CD4-positive, alpha-beta T cell treated with Interleukin-2 at 100 ng/mL for 4 hours (primary cell): ENCODE data around the gene HIVEP3.

Source experiments
- DNase-seq: peaks from one replicate; pipeline ENCODE4 v3.0.0-alpha.2; 2020; ENCODE audit warnings: low spot score

Gene HIVEP3

DNA sequence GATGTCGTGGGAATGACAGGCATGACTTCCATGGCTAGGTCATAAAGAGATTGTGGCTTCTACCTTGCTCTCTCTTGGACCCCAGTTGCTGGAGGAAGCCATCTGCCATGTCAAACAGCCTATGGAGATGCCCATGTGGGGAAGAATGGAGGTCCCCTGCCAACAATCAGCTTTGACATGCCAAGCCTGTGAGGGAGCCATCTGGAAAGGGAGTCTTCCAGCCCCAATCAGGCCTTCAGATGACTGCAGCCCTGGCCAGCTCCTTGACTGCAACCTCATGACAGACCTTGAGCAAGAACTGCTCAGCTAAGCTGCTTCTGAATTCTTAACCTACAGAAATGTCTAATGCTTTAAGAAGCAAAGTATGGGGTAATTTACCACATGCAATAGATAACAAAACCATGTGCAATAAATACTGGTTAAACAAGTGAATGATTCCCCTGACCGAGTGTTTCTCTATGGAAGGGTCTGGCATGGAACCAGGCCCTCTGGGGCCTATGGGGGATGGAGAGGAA is 187.1 kb downstream of the HIVEP3 start:
- no peak for DNase-seq

DNA sequence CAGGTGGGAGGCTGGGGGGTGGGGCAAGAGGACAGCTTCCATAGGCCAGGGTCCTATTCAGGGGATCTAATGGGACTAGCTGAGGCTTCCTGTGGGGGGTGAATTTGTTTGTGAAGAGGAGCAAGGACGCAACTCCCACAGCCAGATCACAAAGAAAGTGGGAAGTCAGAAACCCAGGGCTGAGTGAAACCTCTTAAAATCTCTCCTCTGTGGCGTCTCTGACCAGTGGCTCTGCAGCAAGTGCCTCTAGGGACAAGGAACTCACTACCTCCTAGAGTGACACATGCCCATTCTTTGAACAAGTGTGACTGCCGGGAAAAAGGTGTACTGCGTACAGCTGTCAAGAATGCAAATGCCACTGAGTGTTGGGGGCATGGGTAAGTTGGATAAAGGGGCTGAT is 187.9 kb downstream of the HIVEP3 start:
- DNase-seq = no peak

DNA sequence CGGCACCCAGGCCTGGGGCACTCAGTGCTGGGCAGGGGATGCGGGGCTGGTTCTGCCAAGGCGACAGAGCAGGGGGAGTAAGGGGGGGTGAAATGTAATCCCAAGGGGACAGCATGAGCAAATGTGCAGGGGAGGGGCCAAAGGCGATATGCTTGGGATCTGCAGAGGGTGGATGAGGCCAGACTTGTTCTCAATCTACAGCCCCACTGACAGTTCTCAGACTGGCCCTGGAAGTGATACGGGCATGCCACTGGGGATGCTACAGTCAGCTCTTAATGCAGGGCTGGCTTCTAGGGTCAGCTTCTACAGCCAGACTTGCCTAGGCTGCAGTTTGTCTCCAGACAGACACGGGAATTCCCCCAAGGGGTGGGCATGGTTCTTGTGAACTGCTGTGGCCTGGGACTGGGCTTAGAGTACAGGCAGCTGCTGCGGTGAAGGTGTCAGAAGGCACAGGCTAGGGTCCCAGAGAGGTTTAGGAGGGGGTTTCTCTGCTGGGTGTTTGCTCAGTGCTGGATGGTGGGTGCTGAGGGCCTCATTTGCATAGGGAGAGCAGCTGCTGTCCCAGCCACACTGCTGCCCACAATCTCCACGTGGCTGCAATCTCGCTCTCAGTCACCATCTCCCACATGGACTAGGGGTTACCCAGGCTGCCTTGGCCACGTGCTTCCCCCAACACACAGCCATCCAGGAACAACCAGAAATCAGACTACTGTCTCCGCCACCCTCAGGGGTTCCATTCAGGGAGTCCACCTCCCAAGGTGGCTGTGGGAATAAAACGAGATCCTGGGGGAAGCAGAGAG is 190.1 kb downstream of the HIVEP3 start:
- peak; percentile 59 for DNase-seq

DNA sequence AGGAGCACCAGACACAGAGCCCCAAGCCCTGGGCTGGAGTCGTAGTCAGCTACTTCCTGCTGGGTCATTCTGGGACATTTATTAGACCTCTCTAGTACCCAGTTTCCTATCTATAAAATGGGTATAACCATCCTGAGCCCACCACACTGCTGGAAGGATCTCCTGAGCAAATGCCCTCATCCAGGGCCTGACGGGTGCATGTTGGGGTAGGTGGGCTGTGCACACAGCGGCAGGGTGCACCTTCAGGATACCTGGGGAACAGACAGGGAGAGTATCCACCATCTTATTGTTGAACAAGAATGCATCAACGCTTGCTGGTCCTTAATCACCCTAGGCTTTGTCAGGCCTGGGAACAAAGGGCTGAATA is 191.0 kb downstream of the HIVEP3 start:
- DNase-seq = no peak

DNA sequence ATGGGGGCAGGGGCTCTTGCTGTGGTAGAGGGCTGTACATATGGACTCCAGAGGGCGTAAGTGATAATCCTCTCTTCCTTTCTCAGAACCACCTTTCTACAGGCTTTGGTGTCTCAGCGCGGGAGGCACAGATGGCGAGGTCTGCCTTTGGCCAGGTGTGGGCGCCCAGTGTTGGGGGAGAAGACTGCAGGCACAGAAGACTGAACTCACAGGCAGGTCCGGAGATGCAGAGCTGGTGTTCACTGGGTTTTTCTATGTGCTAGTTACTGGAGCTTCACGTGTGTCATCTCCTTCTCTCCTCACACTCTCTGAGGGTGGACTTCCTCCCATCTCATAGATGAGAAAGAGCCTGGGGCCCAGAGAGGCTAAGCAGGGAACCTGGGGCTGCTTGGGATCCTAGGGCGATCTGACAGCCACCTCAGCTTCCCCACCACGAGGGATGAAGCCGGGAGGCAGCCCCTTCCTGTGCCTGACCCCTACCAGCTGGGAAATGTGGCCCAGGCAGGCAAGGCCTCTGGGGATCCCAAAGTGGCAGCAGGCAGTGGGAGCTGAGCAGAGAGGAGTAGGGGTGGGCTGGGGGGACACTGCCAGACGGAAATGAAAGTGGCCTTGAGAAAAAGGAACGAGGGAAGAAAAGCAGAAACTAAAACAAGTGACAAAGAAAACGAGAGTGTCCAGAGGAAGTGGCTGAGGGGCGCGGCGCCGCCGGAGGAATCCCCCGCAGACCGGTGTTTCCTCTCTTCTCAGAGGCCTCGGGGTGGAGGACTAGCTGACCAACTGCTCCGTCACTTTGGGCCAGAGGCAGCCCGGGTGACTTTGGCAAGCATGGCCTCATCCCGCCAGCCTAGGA is 191.6 kb downstream of the HIVEP3 start:
- DNase-seq = peak; percentile 34

- no peak for DNase-seq
Observed at GRCh38 chr1:41726292-41726691, 192.4 kb downstream of the HIVEP3 start.

DNA sequence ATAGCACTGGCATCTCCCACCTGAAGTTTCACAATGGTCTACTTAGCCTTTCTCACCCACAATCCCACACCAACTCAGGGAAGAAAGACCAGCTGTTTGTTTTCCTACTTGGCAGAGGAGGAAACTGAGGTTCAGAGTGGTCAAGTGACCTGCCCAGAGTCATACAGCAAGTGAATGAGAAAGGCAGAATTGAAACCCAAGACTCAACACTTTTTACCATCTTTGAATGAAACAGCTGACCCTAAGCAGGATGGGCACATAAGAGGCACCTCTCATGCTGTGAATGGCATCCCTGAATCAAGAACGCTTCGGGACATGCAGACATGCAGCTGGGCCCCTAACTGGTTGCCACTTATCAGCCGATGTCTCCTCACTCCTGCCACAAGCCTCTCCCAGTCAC is 193.8 kb downstream of the HIVEP3 start:
- no peak for DNase-seq

DNA sequence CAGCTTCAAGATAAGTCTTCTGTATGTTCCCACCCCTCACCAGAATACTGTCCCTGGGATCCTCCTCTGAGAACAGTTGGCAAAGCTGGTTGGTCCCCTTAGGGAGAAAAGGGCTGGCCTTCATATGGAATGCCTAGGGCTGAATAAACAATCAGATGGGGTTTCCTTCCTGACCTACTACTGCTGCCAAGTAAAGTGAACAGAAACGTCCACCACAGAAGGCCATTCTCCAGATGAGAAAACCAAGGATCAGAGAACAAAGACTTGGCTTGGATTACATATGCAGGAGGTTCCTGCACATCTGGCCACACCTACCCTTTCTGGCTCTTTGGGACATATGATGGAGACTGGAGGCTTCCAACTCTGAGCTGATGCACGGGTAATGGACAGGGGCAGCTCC is 194.5 kb downstream of the HIVEP3 start:
- no peak for DNase-seq

DNA sequence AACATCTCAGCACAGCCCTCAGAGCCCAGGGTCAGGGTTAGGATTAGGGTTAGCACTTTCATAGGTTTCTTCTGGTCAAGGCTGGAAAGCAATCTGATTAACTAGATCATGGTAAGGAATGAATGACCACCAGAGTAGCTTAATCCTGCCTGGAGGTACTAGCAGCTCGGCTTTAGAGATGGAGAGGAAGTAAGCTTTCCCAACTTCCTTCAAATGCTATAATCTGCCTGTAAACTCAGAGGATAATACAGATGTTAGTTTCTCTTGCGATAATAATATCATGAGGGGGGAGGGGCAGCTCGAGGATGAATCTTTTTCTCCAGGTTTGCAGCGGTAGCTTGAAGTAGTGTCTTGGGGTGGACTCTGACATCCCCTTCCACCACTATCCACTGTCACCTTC is 194.9 kb downstream of the HIVEP3 start:
- no peak for DNase-seq

- no peak for DNase-seq
Observed at GRCh38 chr1:41722184-41722583, 196.5 kb downstream of the HIVEP3 start.

- no peak for DNase-seq
Observed at GRCh38 chr1:41720861-41721410, 197.8 kb downstream of the HIVEP3 start.

DNA sequence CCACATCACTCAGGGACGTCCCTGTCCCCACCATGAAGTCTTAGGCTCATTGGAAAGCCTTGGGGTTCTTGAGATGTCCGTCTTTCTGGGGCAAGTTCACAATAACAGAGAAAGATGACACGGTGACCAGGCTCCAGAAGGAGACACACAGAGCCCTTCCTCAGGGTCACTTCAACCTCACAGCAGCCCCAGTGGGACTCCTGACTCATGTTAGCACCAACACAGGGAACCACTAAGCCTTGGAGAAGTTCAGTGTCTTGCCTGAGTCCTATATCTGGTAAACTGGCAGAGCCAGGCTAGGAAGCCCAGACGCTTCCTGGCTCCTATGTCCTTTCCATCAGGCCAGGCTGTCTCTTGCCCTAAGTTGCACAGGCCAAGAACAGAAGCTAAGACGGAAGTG is 199.1 kb downstream of the HIVEP3 start:
- no peak for DNase-seq

DNA sequence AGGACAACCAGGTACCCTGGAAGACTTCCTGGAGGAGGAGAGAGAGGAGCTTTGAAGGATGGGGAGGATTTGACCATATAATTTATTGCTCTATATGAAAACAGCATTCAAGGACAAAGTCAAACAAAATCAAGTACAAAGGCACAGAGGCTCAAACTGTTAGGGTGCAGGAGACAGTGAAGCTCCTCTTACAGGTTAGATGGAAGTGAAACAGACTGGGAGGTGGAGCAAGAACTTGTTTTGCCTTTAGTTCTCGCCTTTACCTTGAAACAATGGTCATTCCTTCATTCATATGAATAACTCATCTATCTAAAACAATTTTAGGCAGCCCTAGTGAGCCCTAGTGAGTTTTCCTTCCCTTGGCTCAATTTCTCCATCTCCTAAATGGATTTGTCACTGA is 199.6 kb downstream of the HIVEP3 start:
- no peak for DNase-seq

- DNase-seq = no peak
Observed at GRCh38 chr1:41718497-41718896, 200.2 kb downstream of the HIVEP3 start.

DNA sequence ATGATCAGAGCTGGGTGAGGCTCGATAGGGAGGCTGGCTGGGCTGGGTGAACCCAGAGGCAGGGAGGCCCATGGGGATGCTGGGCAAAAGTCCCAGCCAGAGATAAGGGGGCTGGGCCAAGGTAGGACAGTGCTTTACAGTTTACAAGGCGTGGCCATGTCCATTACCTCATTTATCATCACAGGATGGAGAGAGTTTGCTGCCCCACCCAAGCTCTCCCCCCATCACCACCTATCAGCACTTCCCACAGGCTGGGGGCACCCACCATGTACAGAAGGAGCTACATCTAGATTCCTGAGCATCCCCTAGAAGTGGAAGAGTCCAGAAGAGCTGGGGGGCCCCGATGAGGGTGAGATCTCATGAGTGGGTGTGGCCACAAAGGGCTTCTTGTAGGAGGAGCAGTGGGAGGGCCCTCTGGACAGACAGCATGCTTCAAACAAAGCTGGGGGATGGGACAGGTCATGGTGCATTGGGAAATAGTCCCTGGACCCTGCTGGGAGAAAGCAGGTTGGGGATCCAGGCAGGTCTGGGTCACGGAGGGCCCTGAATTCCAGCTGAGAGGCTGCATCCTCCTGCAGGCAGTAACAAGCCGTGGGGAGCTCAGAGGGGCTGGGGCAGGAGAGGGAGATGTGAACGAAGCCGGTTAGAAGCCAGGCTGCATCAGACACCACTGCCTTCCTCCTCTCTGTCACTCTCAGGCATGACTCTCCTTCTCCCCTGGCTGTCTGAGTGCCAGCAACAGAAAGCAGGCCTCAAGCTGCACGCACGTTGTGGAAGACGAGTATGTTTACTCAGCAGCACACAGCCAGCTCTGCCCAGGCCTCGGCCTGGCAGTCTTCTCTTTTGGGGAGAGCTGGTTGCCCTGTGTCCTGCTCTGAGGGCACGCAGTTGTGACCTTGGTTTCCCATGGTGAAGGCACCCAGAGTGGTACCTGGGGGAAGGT is 202.3 kb downstream of the HIVEP3 start:
- no peak for DNase-seq

DNA sequence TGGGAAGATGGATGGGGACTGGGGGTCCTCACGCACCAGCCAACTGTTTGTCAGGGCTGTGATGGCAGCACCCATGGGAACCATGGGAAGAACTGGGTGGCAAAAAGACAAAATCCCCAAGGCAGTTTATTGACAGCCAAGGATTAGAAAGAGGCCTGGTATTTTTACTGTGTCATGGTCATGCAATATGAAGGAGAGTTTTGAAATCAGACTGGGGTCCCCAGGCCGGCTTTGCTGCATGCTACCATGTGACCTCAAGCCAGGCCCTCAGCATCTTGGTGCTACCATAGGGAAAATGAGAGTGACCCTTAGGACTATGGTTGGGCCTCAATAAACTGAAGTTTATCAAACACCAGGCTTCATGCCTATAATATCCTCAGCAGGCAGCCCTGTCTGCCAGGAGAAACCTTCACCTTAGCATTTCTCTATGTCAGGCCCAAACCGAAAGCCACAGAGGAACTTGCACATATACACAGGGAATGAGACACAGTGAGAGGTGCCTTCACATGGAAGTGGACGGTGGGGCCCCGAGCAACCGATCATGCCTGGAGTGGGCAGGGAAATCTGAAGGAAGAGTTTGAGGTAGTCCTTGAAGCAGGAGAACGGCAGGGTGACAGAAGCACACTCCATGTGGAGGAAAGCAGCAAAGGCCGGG is 203.2 kb downstream of the HIVEP3 start:
- no peak for DNase-seq

DNA sequence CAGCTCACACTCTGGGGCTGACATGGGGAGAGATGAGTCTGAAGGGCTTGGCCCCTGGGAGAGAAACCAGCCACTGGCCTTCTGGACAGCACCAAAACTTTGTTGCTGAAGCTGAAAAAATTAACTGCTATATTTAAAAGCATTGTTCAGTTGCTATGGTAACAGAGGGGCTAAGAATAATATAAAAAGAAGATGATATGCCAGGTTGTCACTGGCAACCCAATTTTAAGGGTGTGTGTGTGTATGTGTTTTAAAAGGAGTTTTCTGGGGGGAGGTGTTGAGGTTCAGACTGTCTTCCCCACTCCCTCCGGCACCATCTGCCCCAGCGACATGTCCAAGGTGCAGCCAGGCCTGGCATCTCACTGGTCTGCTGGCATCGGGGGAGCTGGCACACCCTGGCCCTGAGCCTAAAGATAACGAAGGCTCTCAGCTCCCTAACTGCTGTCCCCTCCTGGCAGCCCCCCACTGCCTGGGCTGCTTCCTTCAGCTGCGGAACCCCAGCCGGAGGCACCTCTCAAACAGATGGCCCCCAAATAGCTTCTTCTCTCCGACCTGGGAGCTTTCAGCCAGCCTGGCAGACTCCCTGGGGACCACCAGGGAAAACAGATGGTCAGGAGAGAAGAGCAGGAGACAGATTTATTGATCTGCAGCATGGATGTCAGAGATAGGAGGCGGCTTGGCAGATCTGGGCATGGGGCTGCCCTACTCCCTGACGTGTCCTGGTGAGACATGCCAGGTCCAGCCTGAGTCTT is 203.9 kb downstream of the HIVEP3 start:
- no peak for DNase-seq

DNA sequence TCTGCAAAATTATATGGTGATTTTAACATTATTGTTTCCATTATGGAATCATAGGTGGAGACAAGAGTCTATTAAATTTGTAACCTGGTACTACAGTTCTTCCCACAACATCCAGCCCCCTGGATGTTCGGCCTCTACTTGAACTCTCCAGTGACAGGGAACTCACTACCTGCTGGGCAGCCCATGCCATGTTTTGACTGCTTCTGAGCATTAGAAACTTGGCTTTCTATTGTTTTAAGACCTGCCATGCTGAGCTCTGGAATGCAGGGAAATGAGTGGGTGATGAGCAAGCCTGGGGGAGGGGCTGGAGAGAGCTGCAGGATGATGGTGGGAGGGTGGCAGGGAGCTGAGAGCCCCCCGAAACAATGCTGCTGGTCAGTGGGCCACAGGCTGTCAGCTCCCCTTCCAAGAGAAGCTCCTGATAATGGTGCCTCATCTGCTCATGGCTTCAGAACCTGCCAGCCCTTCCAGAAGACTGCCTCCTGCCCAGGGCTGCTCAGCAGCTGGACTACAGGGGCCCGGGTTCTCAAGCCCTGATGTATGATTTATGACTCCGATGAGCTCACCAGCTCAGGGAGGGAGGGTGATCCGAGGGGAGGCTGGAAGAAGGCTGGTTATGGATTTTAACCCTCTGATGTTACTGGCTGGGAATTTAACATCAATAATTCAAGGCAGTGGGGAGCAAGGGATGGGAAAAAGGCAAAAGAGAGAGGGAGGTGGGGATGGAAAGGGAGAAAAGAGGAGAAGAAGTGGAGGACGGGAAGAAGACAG is 205.0 kb downstream of the HIVEP3 start:
- no peak for DNase-seq

DNA sequence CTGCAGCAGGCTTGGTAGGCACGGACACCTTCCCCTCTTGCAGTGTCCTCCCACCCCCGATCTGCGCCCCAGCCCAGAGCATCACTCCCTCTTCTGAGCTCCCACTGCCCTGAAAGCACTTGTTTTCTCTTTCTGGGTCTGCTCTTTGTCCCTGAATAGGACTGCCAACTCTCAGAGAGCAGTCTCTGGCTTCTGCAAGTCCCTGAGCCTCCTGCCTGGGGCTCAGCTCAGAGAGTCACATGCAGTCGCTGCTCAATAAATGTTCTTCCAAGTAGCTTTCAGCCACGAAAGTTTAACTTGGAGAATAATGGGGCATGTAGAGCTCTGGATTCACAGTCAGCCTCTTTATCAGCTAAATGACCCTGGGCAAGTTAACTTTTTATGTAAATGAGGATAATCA is 205.6 kb downstream of the HIVEP3 start:
- DNase-seq = no peak

DNA sequence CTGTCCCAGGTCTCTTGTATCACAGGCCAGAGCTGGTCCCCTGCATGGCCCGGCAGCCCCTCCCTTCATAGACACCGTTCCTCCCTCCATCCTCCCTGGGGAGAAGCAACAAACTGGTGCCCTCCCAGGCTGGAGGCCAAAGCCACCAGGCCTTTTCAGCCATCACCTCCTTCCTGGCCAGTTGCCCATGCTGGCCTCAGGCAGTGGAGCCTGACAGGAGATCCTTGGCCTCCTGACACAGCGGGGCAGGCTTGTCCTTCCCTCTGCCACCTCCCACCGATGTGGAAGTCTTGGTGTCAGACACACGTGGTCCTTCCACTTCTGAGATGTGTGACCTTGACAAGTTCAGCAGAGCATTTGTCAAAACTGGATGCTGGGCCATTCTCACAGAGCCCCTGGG is 206.0 kb downstream of the HIVEP3 start:
- DNase-seq = no peak
